Measurements from ENCODE around the gene COL2A1. TPM values are rescaled to one million over a fixed set of nuclear protein-coding genes. Genes with fewer than 3 reads are reported as not detected.
A peak's percentile ranks its signal among the peaks of the same experiment; 100 is the strongest.

COL2A1 gene
- total RNA-seq, 1 experiment from 2014 or later: 10.8 TPM

DNA sequence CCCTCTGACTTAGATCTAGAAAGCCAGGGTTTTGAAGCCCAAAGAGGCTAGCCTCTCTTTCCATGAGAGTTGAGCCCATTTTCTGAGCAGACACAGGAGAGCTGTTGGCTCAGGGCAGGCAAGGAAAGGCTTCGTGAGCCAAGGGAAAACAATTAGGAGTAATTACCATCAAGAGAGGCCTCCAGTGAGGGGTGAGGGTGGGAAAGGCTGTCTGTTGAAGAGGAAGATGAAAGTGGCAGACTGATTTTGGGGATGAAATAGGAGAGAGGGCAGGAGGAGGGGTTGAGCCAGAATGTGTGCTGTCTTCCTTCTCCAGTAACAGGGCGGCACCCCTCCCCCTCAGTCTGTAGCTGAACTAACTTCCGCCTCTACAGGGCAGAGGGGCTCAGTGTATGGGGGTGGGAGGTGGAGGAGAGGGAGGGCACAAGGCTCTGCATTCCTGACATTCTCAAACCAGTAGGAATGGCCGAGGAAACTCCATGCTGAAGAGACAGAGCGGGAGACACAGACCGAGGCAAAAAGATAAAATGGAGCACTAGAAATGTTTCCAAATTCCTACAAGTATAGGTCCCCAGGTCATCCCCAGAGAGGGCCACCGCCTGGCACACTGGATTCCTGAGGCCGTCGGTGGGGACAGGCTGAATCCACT is 33.1 kb upstream of the COL2A1 start:
- Histone ChIP-seq H2AFZ (ENCODE audit: low read length) (no peak overlapping the region), H4K91ac (ENCODE audit: insufficient read length, low read depth, low read length) (peak overlapping the region; percentile 11), H3K14ac (ENCODE audit: insufficient read depth, low read length) (peak overlapping the region; percentile 74; the same call in 1 of the 2 replicates), H3K56ac (ENCODE audit: insufficient read length, low read depth, low read length) (no peak overlapping the region), H2BK5ac (ENCODE audit: insufficient read length, low read length) (no peak overlapping the region), H3K9ac (ENCODE audit: extremely low read depth, insufficient read length, low read length) (no peak overlapping the region), H2BK15ac (ENCODE audit: low read depth, low read length) (no peak overlapping the region), H4K8ac (replicated peaks; ENCODE audit: insufficient read length, low read depth, low read length) (no peak overlapping the region), H4K20me1 (ENCODE audit: control insufficient read depth, insufficient read depth, insufficient read length) (no peaks in the 10 kb centered on the region), H3K79me1 (ENCODE audit: insufficient read depth, low read depth, low read length, poor library complexity, severe bottlenecking) (no peaks in the 10 kb centered on the region), H3K9me3 (ENCODE audit: control insufficient read depth, low read depth, low read length) (no peaks in the 10 kb centered on the region), H3K23ac (ENCODE audit: insufficient read length, low read depth, low read length) (no peak overlapping the region), H2BK20ac (ENCODE audit: low read depth, low read length, poor library complexity, severe bottlenecking) (no peak overlapping the region), H3K23me2 (ENCODE audit: insufficient read length, low read depth, low read length, poor library complexity, severe bottlenecking) (no peaks in the 10 kb centered on the region), H3K27me3 (ENCODE audit: insufficient read depth, low read length) (peaks cover 11% of the 10 kb centered on the region; the same call in 1 of the 2 replicates), H4K5ac (ENCODE audit: insufficient read length, low read depth, low read length) (no peak overlapping the region), H3K18ac (ENCODE audit: insufficient read length, low read depth, low read length) (peak overlapping the region; percentile 82), H3T11ph (ENCODE audit: low read length) (no peak overlapping the region), H3K4me1 (ENCODE audit: insufficient read depth, low read length) (peaks cover 12% of the 10 kb centered on the region; the same call in 1 of the 2 replicates), H3K4me2 (ENCODE audit: insufficient read depth, insufficient read length, low read length) (peak overlapping the region; percentile 3), H2BK12ac (ENCODE audit: insufficient read length, low read depth, low read length) (peak overlapping the region; percentile 9), H3K4ac (ENCODE audit: low read depth, low read length) (no peak overlapping the region), H3K79me2 (ENCODE audit: insufficient read depth, low read length) (no peaks in the 10 kb centered on the region), H2AK5ac (ENCODE audit: insufficient read length, low read length) (no peak overlapping the region), H2BK120ac (ENCODE audit: low read depth, low read length, poor library complexity, severe bottlenecking) (no peak overlapping the region), H3K27ac (ENCODE audit: insufficient read length, low read depth, low read length) (peak overlapping the region; percentile 5)
- peak overlapping the region; percentile 50 to 74 (median 66); a peak in 6 of 7 replicates for H3K27ac Mint-ChIP-seq
- DNase-seq: peak; percentile 97
- peaks cover 0 to 4% (median 0%) of the 10 kb centered on the region in 3 experiments; a peak in 3 of 7 replicates for H3K36me3 Mint-ChIP-seq (ENCODE audit: insufficient read depth in 1 of 3, low read depth in 3 of 3)
- H3K9me3 Mint-ChIP-seq: no peaks in the 10 kb centered on the region
- H3K4me1 Mint-ChIP-seq: peaks cover 31 to 33% of the 10 kb centered on the region in 2 experiments
- no CpG with 5 or more reads among the region's 9 CpGs for WGBS (ENCODE audit: extremely low coverage, insufficient read length, low lambda C conversion rate)
- peaks cover 81% of the 10 kb centered on the region for H3K27me3 Mint-ChIP-seq (ENCODE audit: low read depth)
- peak overlapping the region; percentile 12 to 61 for H3K4me3 Mint-ChIP-seq
- no peak for TF ChIP-seq CTCF (conservative IDR thresholded peaks at IDR 0.05)

Data from H9 (cell line).